ENCODE measurements around the gene LIM2.

- no peak for TF ChIP-seq CTCF (IDR thresholded peaks at IDR 0.05)
- no peak for TF ChIP-seq POLR2A (IDR thresholded peaks at IDR 0.05)
- TF ChIP-seq EP300 (IDR thresholded peaks at IDR 0.05) = no peak
- TF ChIP-seq POLR2AphosphoS5 (IDR thresholded peaks at IDR 0.05) = no peak
Observed at GRCh38 chr19:51380379-51380778, 7.4 kb downstream of the LIM2 start.

Data from suprapubic skin (tissue), 4 donors.